Prostate gland (tissue), 2 donors: ENCODE data around the gene CRYZL1.

Experiments
- POLR2A ChIP-seq: fragments of 450-650 bp; IDR thresholded peaks from one replicate; pipeline ENCODE4 v1.6.1; 2016; ENCODE audit warnings: antibody characterized with exemption, mild to moderate bottlenecking
- POLR2AphosphoS5 ChIP-seq: sonication (generic); formaldehyde crosslinking; IDR thresholded peaks from one replicate; pipeline ENCODE4 v1.6.1; 2017; ENCODE audit warnings: antibody characterized with exemption
- TF ChIP-seq, protein P1 (sequence below), 4 experiments: fragments of 200-600 bp in 2 of 4; fragments of 450-650 bp in 2 of 4; sonication (generic) in 2 of 4; IDR thresholded peaks; 1 replicate in 3 of 4; 2 replicates in 1 of 4; pipeline ENCODE4 v1.5.1; 2016 to 2019; ENCODE audit warnings: antibody characterized with exemption in 4 of 4, mild to moderate bottlenecking in 2 of 4, moderate library complexity in 2 of 4

DNA sequence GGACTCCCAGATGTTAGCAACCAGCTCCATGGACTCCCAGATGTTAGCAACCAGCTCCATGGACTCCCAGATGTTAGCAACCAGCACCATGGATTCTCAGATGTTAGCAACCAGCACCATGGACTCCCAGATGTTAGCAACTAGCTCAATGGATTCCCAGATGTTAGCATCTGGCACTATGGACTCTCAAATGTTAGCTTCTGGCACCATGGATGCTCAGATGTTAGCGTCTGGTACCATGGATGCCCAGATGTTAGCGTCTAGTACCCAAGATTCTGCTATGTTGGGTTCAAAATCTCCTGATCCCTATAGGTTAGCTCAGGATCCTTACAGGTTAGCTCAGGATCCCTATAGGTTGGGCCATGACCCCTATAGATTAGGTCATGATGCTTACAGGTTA lies 89.9 kb downstream of the CRYZL1 start:
- TF ChIP-seq, protein P1, sequence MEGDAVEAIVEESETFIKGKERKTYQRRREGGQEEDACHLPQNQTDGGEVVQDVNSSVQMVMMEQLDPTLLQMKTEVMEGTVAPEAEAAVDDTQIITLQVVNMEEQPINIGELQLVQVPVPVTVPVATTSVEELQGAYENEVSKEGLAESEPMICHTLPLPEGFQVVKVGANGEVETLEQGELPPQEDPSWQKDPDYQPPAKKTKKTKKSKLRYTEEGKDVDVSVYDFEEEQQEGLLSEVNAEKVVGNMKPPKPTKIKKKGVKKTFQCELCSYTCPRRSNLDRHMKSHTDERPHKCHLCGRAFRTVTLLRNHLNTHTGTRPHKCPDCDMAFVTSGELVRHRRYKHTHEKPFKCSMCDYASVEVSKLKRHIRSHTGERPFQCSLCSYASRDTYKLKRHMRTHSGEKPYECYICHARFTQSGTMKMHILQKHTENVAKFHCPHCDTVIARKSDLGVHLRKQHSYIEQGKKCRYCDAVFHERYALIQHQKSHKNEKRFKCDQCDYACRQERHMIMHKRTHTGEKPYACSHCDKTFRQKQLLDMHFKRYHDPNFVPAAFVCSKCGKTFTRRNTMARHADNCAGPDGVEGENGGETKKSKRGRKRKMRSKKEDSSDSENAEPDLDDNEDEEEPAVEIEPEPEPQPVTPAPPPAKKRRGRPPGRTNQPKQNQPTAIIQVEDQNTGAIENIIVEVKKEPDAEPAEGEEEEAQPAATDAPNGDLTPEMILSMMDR (IDR thresholded peaks at IDR 0.05): no peak
- TF ChIP-seq POLR2AphosphoS5 (no peak), POLR2A (no peak)
